Stimulated activated naive CD4-positive, alpha-beta T cell treated with Interleukin-2 at 50 U/mL for 16 hours (primary cell): ENCODE results near the gene UBE2D1.

Source experiments
- DNase-seq: peaks from one replicate; lab custom pipeline; 2025; lab: John Stamatoyannopoulos, UW

UBE2D1 gene

DNA sequence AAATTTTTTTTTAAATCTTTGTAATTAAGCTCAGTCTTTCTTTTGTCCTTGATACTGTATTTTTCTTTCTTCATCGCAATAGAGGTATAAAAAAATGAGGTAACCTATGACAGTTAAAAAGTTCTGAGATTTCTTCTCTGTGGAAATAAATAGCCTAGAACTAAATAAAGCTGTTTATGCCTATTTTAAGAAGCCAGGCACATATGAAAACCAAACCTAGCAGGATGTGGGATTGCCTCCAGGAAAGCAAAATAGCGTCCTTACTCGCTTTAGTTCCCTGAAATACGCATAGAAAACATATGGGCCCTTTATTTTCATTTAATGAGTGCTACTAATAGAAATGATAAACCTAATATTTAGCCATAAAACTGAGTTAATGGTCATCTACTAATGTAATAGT, 6.6 kb downstream of the UBE2D1 start:
- DNase-seq: no peak

- DNase-seq: no peak
Measured at GRCh38 chr10:58341947-58342346, 7.1 kb downstream of the UBE2D1 start.

- no peak for DNase-seq
Measured at GRCh38 chr10:58347967-58348366, 13.2 kb downstream of the UBE2D1 start.

DNA sequence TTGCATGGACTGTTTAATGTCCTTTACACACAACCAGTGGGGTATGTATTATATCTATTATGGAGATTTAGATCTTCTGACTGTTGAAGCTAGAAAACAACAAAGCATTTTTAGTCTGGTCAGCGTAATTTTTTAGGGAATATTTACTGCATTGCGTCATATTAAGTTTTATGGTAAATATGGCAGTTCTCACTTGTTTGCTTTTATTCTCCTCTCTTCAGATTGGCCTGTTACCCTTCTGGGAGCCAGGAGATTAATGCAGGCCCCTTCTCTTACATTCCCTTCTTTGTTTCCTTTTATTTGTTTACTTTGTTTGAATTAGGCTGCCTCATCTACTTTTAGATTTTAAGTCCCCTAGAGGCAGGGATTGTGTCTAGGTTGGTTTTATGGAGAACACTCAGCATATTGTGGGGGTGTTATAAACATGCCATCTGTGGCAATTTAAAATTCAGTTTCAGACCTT, 13.8 kb downstream of the UBE2D1 start:
- no peak for DNase-seq

DNA sequence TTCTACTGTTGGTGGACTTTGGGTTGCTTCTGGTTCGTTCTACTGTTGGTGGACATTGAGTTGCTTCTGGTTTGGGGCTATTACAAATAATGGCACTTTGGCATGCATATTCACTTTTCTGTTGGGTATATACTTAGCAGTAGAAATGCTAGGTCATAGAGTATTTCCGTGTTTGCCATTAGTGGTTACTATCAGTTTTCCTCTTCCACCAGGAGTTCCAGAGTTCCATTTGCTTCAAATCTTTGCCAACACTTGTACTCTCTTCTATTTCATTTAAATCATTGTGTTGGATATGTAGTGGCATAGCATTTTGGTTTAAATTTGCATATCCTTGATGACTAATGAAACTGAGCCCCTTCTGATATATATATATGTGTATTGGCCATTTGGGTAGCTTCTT, 15.2 kb downstream of the UBE2D1 start:
- no peak for DNase-seq

DNA sequence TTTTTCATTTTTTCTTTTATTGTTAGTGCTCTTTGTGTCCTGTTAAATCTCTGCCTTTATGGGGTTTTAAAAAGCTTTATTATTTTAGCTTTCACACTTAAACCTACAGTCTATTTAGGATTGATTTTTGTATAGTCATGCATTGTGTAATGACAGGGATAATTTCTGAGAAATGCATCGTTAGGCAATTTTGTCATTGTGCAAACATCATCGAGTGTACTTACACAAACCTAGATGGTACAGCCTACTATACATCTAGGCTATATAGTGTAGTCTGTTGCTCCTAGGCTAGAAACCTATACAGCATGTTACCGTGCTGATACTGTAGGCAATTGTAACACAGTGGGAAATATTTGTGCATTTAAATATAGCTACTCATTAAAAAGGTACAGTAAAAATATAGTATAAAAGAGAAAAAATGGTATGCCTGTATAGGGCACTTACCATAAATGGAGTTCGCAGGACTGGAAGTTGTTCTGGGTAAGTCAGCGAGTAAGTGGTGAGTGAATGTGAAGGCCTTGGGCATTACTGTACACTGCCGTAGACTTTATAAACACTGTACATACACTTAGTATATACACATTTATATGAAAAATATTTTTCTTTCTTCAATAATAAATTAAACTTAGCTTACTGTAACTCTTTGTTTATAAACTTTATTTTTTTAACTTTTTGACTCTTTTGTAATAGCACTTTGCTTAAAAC, 16.0 kb downstream of the UBE2D1 start:
- DNase-seq: no peak

GRCh38 chr10:58351616-58352578, 17.1 kb downstream of the UBE2D1 start:
- DNase-seq: no peak

DNA sequence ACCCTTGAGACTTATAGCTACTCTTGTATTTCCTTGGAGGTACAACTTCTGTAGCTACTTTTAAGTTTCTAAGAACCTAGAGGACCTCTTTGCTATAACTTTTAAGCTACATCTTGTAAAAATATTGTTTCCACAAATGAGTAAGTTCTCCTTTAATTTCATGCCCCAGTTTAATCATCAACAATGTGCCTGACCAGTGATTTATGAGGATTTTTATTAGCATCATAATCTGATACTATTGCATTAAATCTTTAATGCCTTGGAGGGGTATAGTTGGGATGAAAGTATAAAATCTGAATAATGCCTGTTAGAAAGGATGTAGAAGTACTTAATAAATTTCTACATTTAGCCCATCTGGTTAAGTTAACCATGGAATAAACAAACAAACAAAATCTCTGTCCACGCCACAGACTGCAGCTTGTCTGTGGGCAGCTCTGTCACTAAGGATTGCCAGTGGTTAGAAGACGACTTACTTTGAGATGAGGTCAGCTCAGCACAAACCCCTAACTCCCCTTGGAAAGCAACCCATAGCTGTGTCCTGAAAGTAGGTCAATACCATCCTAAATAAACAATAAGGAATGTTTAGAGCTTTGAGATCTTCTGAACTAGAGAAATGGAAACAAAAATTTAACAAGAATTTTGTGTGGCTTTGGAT, 18.3 kb downstream of the UBE2D1 start:
- no peak for DNase-seq

GRCh38 chr10:58356756-58357155, 21.9 kb downstream of the UBE2D1 start:
- DNase-seq: no peak

DNA sequence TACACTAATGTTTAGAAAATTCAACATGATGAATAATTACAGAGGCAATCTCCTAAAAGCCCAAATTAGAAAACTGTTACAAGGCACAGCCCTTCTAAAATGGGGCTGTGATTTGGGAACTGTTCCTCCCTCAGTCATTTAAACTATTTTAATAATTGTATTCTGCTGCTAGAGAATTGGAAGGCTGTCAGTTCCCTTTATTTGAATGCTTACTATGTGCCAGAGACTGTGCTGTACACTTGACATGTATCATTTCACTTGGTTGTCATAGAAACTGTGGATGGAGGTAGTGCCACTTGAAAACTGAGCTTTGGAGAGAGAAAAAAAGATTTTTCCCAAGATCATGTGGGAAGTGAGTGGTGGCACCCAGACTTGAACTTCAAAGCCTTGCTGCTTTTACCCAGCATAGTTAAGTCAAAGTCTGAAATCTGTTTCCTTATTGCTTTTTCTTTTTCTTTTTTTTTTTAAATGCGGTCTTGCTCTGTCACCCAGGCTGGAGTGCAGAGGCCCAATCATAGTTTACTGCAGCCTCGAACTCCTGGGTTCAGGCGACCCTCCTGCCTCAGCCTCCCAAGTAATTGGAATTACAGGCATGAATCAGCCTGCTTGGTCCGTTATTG, 23.6 kb downstream of the UBE2D1 start:
- no peak for DNase-seq

DNA sequence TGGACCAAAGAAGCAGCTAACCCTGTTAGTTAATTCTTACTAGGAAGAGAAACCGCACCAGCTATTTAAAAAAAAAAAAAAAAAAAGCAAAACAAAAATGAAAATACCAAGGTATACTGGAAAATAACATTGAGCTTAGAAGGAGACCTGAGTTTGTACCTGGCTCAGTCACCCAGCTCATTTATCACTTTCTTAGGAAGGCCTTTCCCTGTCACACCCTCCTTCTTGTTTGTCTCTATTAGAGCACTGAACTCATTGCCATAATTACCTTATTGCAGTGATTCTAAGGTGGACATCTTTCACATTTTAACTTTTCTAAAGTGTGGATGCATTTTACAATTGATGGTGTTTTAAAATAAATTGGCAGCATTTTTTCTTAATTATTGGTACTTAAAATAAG, 24.1 kb downstream of the UBE2D1 start:
- no peak for DNase-seq

DNA sequence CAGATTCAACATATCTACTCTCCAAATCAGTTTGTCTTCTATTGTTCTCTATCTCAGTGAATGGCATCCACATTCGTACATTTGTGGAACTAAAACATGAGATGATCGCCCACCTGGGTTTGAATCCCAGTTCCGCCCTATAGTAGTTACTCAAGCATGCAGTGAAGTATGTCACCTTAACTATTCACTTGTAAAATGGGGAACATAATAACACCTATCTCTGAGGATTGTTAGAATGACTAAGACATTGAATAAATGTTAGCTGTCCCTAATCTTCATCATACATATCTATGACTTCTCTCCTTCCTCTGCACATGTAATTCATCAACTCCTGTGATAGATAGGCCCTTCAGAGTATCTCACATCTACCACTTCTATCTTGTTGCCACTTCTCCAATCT, 24.7 kb downstream of the UBE2D1 start:
- no peak for DNase-seq

DNA sequence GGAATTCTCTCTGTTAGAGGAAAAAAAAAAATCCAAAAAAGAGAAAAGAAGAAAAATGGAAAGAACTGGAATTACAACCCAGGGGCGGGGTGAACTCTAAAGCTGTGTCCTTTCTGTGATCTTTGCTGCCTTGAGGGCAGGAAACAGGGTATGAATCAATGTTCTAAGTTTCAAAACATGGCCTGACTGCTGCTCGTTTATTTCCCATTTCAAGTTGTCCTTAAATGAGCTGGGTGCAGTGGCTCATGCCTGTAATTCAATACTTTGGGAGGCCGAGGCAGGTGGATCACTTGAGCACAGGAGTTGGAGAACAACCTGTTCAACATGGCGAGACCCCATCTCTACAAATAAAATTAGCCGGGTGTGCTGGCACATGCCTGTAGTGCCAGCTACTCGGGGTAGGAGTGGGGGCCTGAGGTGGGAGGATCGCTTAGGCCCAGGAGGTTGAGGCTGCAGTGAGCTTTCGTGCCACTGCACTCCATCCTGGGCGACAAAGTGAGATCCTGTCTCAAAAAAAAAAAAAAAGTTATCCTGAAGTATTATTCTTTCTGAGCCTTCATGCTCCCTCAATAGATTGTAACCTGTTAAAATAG, 25.7 kb downstream of the UBE2D1 start:
- DNase-seq: no peak

DNA sequence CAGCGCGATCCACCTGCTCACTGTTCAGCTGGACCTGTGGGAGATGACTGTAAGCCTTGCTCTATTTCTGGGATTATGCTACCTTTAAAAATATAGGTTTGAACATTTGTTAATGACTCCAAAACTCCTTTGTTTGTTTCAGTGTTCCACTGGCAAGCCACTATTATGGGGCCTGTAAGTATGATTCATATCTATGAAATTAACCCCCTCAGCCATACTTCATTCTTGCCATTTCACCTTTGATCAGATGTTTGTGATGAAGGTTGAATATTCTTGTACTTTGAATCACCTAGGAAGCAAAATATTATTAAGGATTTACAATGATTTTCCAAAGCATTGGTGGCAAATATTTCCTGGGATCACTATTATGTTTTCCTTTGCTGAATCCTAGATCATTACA, 26.5 kb downstream of the UBE2D1 start:
- DNase-seq: no peak

GRCh38 chr10:58362027-58362789, 27.4 kb downstream of the UBE2D1 start:
- DNase-seq: no peak

DNA sequence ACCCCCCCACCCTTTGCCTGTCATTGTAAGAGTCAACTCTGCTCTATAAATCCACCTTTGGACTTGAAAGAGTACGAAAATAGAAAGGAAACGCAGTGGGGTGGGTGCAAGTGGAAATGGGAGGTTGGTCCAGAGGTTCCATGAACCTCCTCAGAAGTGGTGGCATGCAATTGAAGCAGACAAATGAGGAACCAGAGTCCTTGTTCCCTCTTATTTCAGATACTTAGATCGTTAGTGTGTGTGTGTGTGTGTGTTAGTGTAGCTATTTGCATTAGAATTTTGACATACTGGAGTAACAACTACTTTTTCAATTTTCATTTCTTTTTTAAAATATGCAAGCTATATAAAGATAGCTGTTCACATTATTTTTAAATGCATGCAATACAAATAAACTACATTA, 32.3 kb downstream of the UBE2D1 start:
- DNase-seq: no peak

DNA sequence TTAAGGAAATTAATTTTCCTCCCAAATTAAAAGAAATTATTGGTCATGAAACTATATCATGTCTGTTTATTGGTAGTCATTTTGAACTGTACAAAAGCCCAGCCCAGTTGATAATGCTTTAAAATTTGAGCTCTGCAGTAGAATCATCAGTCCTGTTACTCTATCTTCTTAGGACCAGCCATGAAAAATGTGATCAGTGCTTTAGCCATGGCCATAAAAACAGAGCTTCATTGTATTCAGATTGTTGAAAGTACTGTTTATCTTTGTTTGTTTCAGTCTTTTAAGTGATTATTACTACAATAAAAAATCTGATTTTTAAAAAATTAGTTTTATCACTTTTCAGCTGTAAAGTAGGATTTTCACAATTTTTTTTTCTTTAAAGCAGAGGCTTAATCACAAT, 36.7 kb downstream of the UBE2D1 start:
- DNase-seq: no peak

DNA sequence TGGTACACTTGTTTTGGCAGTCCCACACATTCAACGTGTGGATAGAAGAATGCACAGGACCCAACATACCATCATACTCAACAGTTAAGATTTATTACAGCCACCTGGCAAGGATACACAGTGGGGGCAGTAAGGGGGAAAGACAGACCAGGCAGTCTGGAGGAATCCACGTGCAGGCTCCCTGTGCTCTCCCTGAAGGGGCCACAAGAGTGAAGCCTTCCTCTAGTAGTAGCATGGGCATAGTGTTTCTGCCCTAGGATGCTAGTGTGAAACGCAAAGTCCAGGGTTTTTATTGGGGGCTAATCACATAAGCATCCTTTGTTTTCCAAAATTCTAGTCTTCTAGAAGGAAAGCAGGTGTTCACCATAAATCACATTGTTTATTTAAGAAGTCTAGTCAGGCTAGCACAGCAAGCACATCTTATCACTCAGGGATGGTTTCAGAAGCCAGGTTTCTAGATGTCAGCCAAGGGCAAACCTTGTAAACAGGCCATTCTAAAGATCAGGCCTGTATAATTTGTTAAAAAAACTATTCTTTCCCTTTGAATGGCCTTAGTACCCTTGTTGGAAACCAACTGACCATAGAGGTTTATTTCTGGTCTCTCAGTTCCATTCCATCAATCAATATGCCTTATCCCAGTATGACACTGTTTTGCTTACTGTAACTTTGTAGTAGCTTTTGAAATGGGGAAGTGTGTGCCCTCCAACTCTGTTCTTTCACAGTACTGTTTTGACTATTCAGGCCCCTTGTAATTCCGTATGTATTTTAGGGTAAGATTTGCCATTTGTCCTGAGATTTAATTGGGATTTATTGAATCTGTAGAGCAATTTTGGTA, 38.0 kb downstream of the UBE2D1 start:
- no peak for DNase-seq

- no peak for DNase-seq
Measured at GRCh38 chr10:58373442-58373827, 38.6 kb downstream of the UBE2D1 start.

DNA sequence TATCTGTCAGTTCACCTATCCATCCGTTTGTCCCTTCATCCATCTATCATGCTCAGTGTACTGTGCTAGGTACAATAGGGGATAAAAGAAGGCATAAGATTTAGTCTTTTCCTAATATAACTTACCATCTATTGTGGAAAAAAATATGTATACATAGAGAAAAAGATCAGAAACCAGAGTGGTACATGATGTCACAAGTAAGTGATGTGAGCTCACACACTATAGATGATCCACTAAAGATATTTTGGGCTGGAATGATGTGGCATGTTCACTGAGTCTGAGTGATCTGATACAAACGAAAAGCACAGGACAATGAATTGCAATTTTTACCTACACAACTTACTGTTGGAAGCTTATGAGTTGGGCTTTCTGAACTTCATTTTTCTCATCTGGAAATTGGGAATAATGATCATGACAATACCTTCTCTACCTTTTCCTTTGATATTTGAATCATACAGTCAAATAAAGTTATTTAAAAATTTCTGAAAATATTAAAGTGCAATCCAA, 47.7 kb downstream of the UBE2D1 start:
- no peak for DNase-seq
